KMS-11 (cell line): ENCODE results near the gene CD59.
A peak's percentile ranks its signal among the peaks of the same experiment; 100 is the strongest.

Source experiments
- H2AFZ ChIP-seq: fragments of 200-600 bp; sonication (generic); 2 replicates; pipeline ENCODE4 v1.6.1; 2016; ENCODE audit warnings: antibody characterized with exemption, mixed run types, low read depth
- H3K27ac ChIP-seq: fragments of 200-600 bp; sonication (generic); 2 replicates; pipeline ENCODE4 v1.6.1; 2016; ENCODE audit warnings: mild to moderate bottlenecking, mixed run types
- H3K27me3 ChIP-seq: fragments of 200-600 bp; sonication (generic); 2 replicates; pipeline ENCODE4 v1.6.1; 2017; ENCODE audit warnings: mild to moderate bottlenecking, low read depth, mixed run types, moderate library complexity; ENCODE audit not compliant: insufficient read depth
- H3K36me3 ChIP-seq: fragments of 200-600 bp; sonication (generic); 2 replicates; pipeline ENCODE4 v1.6.1; 2017; ENCODE audit warnings: mild to moderate bottlenecking, mixed run types; ENCODE audit not compliant: insufficient read depth
- H3K4me1 ChIP-seq: fragments of 200-600 bp; sonication (generic); 2 replicates; pipeline ENCODE4 v1.6.1; 2016; ENCODE audit warnings: mild to moderate bottlenecking, low read depth, mixed run types; ENCODE audit not compliant: poor library complexity, severe bottlenecking
- H3K4me2 ChIP-seq: fragments of 200-600 bp; sonication (generic); 2 replicates; pipeline ENCODE4 v1.7.0; 2016; ENCODE audit warnings: mild to moderate bottlenecking, mixed run types
- H3K4me3 ChIP-seq: fragments of 200-600 bp; sonication (generic); IDR thresholded peaks from 2 replicates; pipeline ENCODE4 v1.6.1; 2017; ENCODE audit warnings: low read depth, low read length, mixed read lengths; ENCODE audit not compliant: insufficient read depth
- H3K79me2 ChIP-seq: fragments of 200-600 bp; sonication (generic); 2 replicates; pipeline ENCODE4 v1.6.1; 2016; ENCODE audit warnings: low read depth, mixed run types; ENCODE audit not compliant: insufficient read depth
- H3K9ac ChIP-seq: fragments of 200-600 bp; sonication (generic); 2 replicates; pipeline ENCODE4 v1.6.1; 2016; ENCODE audit warnings: mild to moderate bottlenecking, mixed run types
- H4K20me1 ChIP-seq: fragments of 200-600 bp; sonication (generic); 2 replicates; pipeline ENCODE4 v1.6.1; 2016; ENCODE audit warnings: mild to moderate bottlenecking, mixed run types; ENCODE audit not compliant: insufficient read depth
- CTCF ChIP-seq: fragments of 200-600 bp; sonication (generic); conservative IDR thresholded peaks from 2 replicates; pipeline ENCODE4 v1.6.1; 2017; ENCODE audit warnings: low read depth, mild to moderate bottlenecking, antibody characterized with exemption, low read length, moderate library complexity, mixed read lengths

The CD59 gene

GRCh38 chr11:33657757-33658156 lies 78.5 kb downstream of the CD59 start:
- Histone ChIP-seq H4K20me1 (no peaks in the 10 kb centered on the region), H3K4me2 (no peak overlapping the region), H3K9ac (no peak overlapping the region), H2AFZ (no peak overlapping the region), H3K27me3 (no peaks in the 10 kb centered on the region), H3K79me2 (no peaks in the 10 kb centered on the region), H3K4me3 (no peak overlapping the region), H3K4me1 (peaks cover 60% of the 10 kb centered on the region), H3K36me3 (0 out of 2 replicates have a peak, but pooled peaks cover 4% of the 10 kb centered on the region), H3K27ac (no peak overlapping the region)
- TF ChIP-seq CTCF, result no peak

DNA sequence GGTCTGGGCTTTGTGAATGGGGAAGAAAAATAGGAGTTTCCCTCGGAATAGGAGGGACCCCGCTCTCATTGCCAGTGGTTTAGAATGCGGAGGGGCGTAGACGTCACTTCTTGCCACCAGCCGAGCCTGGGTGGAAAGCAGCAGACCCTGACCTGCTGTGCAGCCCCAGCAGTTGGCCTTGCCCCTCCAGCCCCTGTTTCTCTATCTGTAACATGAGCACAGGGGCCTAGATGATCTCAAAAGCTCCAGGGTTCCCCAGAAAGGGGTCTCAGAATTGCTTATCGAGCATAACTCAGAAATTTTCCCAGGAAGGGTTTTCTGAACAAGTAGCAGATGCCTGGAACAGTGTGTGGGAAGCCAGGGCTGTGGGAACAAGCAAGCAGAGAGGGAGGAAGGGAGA lies 79.5 kb downstream of the CD59 start:
- Histone ChIP-seq H3K4me3 (no peak overlapping the region), H3K4me1 (peaks cover 70% of the 10 kb centered on the region), H3K4me2 (peak overlapping the region; percentile 99), H2AFZ (no peak overlapping the region), H4K20me1 (no peaks in the 10 kb centered on the region), H3K36me3 (0 out of 2 replicates have a peak, but pooled peaks cover 4% of the 10 kb centered on the region), H3K27me3 (no peaks in the 10 kb centered on the region), H3K79me2 (no peaks in the 10 kb centered on the region), H3K9ac (no peak overlapping the region), H3K27ac (peak overlapping the region; percentile 7; the same call in 1 of the 2 replicates)
- TF ChIP-seq CTCF, result no peak

- no peaks in the 10 kb centered on the region for H4K20me1 ChIP-seq
- no peak overlapping the region for H2AFZ ChIP-seq
- H3K4me1 ChIP-seq, result peaks cover 69% of the 10 kb centered on the region
- peak overlapping the region; percentile 86 for H3K27ac ChIP-seq
- H3K36me3 ChIP-seq, result 0 out of 2 replicates have a peak, but pooled peaks cover 4% of the 10 kb centered on the region
- no peaks in the 10 kb centered on the region for H3K27me3 ChIP-seq
- H3K4me2 ChIP-seq, result peak overlapping the region; percentile 99
- H3K9ac ChIP-seq, result peak overlapping the region; percentile 68; the same call in 1 of the 2 replicates
- TF ChIP-seq CTCF, result no peak
- H3K79me2 ChIP-seq, result no peaks in the 10 kb centered on the region
- H3K4me3 ChIP-seq, result no peak overlapping the region
Measured at GRCh38 chr11:33655842-33656600, 80.2 kb downstream of the CD59 start.

DNA sequence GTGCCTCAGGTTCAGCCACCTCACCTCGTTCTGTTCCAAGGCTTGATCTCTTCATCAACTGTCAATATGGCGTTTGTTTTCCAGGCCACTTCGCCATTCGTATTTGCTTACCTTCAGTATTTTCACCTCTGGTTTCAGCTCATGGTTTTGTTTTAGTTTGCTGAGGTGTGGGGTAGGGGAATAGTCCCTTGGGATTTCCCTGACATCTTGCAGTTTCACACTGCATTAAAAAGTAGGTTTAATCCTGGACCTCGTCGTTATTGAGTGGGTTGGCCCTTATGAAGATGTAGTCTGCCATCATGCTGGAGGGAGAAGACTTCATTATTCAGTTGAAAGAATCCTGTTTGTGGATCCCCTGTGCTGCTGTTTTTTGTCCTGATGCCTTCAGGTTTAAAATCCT lies 81.6 kb downstream of the CD59 start:
- no peak for TF ChIP-seq CTCF
- H3K79me2 ChIP-seq, result no peaks in the 10 kb centered on the region
- no peaks in the 10 kb centered on the region for H4K20me1 ChIP-seq
- peaks cover 69% of the 10 kb centered on the region for H3K4me1 ChIP-seq
- 0 out of 2 replicates have a peak, but pooled peaks cover 4% of the 10 kb centered on the region for H3K36me3 ChIP-seq
- H3K27ac ChIP-seq, result peak overlapping the region; percentile 86
- no peaks in the 10 kb centered on the region for H3K27me3 ChIP-seq
- H3K9ac ChIP-seq, result peak overlapping the region; percentile 68
- H3K4me2 ChIP-seq, result peak overlapping the region; percentile 99
- H2AFZ ChIP-seq, result peak overlapping the region; percentile 57
- H3K4me3 ChIP-seq, result no peak overlapping the region
